ENCODE data around the gene MEX3D.

- no peak for TF ChIP-seq EP300 (IDR thresholded peaks at IDR 0.05; ENCODE audit: borderline replicate concordance)
- no peak for TF ChIP-seq REST (IDR thresholded peaks at IDR 0.05; ENCODE audit: low read depth)
- no peak for TF ChIP-seq NFIC (IDR thresholded peaks at IDR 0.05)
- no peak for TF ChIP-seq YY1 (IDR thresholded peaks at IDR 0.05; ENCODE audit: low read depth)
- TF ChIP-seq MAX (IDR thresholded peaks at IDR 0.05), result no peak
- no peak for TF ChIP-seq TAF1 (IDR thresholded peaks at IDR 0.05; ENCODE audit: low read depth)
- no peak for TF ChIP-seq CEBPB (IDR thresholded peaks at IDR 0.05)
- TF ChIP-seq FOXM1 (IDR thresholded peaks at IDR 0.05; ENCODE audit: borderline replicate concordance, low read depth), result no peak
- no peak for TF ChIP-seq EGR1 (IDR thresholded peaks at IDR 0.05)
- no peak for TF ChIP-seq ZBTB7A (IDR thresholded peaks at IDR 0.05; ENCODE audit: low read depth)
- TF ChIP-seq RAD21 (IDR thresholded peaks at IDR 0.05; ENCODE audit: low read depth), result no peak
- TF ChIP-seq USF1 (IDR thresholded peaks at IDR 0.05), result no peak
Measured at GRCh38 chr19:1534972-1535371, 33.2 kb downstream of the MEX3D start.

Measured in Ishikawa (cell line).